HG02973 (cell line): ENCODE measurements around the gene OR2K2.
"Not testable (repeated sequence)": the region's sequence is repeated elsewhere in the genome, so short reads cannot be mapped to it uniquely, and the experiment has no call there.

ENCODE experiments used
- ATAC-seq: cut with Tn5 transposase; IDR thresholded peaks from one replicate; pipeline ENCODE4 v1.9.1; 2021; ENCODE audit warnings: moderate library complexity; ENCODE audit not compliant: unreplicated experiment

Gene OR2K2

DNA sequence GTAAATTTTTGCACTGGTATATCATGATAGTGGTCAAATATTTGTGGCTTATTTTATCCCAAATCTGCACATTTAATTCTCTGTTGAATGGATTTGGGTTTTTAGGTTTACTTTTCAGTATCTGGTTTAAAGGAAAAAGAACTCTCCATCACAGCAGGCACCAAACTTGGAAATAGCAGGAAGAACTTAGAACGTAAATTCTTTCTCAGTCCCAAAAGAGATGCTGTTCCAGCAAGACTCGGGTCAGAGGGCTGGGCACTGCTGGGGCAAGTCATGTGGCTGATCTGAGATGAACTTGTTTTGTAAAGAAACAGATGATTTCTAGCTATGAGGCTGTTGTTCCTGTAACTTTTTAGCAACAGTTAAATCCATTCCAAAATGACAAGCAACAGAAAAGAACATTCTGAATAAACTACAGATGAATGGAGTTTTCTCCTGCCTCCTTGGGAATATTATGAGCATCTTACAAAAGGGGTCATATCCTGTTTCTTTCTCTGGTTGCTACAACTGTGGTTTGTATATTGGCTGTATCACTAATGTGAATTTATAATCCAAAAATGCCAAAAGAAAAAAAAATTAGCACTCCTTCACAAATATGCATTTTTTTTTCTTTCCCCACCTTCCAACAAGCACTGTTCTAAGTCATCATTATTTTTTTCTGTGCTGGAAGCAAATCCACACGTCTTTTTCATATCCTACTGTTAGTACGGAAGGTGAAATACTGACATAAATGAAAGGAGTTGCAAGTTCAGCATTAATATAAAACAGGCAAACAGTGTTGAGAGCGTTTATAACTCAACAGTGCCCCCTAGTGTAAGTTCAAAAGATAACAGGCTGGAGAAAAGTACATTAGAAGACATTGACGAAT, 31.1 kb downstream of the OR2K2 start:
- ATAC-seq, result no peak

DNA sequence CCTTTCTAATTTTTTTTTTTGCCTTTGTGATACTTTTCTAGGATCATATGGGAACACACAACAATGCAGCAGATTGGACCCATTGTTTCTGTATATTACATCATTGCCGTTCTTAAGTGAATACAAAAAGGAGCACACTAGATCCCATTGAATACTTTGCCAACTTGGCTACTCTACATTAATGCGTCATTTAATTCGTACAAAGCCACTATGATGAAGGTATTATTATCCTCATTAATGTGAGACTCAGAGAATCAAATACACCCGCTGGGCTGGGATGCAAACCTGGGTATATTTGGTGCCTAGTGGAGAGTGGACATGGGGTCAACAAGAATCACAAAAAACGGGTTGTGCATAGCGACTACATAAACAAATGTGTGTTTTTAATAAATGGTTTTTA, 31.9 kb downstream of the OR2K2 start:
- ATAC-seq, result no peak

DNA sequence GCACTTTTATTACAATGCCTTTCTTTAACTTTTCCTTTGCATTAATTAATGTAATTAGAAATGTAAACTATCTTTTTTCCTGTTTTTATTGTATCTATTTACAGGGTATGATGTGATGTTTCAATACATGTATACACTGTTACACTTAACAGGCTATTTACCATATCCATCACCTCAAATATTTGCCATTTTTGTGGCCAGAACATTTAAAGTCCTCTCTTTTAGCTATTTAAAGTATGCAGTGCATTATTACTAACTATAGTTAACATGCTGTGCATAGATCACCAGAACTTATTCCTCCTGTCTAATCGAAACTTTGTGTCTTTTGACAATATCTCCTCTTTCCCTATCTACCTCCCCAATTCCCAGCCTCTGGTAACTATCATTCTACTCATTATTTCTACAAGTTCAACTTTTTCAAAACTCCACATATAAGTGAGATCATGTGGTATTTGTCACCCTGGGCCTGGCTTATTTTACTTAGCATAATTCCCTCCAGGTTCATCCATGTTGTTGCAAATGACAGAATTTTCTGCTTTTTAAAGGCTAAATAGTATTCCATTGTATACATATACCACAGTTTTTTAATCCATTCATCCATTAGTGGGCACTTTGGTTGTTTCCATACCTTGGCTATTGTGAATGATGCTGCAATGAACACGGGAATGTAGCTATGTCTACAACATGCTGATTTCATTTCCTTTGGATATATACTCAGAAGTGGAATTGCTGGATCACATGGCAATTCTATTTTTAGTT, 32.8 kb downstream of the OR2K2 start:
- ATAC-seq, result no peak

DNA sequence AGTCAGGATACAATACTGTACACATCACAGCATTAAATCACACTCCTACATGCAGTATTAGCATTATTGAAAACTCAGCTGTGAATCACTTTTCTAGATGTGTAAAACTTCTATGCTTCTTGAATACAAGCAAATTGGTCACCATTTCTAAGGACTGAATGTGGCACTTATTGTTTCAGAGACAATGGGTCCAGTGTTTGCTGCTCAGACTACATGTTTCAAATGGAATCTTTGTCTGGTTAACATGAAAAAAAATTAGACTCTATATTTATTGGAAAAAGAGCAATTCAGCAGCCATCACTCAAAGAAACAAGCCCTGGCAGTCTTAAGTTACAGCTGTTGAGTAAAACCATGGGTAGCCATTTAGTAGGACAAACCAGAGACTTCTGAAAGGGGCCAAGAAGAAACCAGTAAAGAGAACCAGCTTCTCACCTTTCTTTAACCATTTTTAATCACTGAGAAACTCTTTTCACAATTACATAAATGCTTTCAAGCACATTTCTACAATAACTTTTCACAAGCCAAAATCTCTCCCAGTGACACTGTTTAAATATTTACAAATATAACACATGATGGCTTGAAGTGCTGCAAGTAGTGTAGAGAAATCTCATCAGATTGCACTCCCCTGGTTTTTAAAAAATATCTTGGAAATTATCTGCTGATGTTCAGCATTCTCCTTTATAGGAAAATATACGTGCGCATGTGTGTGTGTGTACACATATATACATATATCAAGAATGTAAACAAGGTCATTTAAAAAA, 35.2 kb downstream of the OR2K2 start:
- ATAC-seq, result no peak

DNA sequence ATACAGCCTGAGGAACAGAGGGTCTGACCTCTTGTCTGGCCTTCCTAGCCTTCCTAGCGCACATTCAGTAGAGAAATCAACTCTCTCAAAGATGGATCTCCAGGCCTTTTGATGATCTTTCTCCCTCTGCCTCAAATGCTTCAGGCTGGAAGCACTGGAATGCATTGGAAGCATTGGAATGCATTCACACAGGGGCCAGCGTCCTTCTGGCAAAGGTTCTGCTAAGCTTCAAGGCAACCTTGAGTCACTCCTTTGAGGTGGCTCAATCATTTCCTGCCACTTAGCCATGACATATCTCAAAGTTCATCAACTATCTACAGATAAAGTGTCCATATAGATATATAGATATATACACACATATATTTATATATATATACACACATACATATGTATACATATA, 42.9 kb downstream of the OR2K2 start:
- no peak for ATAC-seq

DNA sequence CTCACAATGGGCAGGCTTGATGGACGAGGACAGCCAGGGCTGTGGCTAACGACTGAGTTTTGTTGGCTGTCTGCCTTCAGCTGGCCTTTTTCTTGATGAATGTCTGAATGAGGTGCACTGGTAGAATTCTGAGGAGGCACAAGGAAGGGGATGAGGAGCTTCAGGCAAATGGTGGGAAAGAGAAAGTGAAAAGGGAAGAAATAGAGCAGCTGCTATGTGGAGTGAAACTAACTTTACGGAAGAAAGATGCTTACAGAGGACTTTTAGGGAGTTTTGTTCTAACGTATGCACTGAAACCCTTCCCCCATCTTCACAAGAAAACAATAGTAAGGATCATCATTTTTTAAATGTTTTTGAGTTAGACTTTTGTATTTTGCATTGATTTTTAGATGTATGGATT, 45.3 kb downstream of the OR2K2 start:
- no peak for ATAC-seq

DNA sequence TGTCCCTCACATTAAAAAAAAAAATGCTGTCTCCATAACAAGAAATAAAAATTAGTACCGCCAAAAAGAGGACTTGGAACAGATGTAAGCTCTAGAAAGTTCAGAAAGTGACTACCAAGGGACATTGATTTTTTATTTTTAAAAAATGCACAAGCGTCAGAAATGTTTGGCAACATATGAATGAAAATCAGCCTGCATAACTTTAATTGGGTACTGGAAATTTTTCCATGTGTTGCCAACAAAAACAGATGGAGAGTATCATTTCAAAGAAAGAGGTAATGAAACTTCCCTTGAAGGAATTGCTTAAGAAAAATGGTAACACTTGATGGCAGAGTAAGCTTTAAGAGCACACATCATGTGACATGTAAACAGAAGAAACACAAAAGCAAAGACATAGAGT, 47.2 kb downstream of the OR2K2 start:
- no peak for ATAC-seq

DNA sequence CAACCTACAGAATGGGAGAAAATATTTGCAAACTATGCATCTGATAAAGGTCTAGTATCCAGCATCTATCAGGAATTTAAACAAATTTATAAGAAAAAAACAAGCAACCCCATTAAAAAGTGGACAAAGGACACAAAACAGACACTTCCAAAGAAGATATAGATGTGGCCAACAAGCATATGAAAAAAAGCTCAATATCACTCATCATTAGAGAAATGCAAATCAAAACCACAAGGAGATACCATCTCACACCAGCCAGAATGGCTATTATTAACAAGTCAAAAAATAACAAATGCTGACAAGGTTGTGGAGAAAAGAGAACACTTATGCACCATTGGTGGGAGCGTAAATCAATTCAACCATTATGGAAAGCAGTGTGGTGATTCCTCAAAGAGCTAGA, 49.2 kb downstream of the OR2K2 start:
- not testable (repeated sequence) for ATAC-seq
